ENCODE measurements around the gene EFNB3.

The EFNB3 gene

GRCh38 chr17:7745748-7746470, 40.9 kb downstream of the EFNB3 start:
- no peaks in the 10 kb centered on the region for H3K79me2 ChIP-seq (ENCODE audit: insufficient read depth, low read length)

GRCh38 chr17:7747635-7748071, 42.7 kb downstream of the EFNB3 start:
- Histone ChIP-seq H4K20me1 (ENCODE audit: insufficient read depth, low read length, poor library complexity, severe bottlenecking) (no peaks in the 10 kb centered on the region), H3K9me3 (ENCODE audit: insufficient read depth, low read depth, low read length) (no peaks in the 10 kb centered on the region), H3K4me2 (ENCODE audit: low read depth, low read length, poor library complexity, severe bottlenecking) (no peak overlapping the region), H3K79me2 (ENCODE audit: insufficient read depth, low read length) (no peaks in the 10 kb centered on the region), H3F3A (ENCODE audit: low read depth) (no peaks in the 10 kb centered on the region), H3K4me1 (ENCODE audit: insufficient read depth, low read length, poor library complexity, severe bottlenecking) (no peaks in the 10 kb centered on the region), H3K27me3 (ENCODE audit: insufficient read depth, low read length, poor library complexity, severe bottlenecking) (no peaks in the 10 kb centered on the region), H2AFZ (ENCODE audit: low read length) (peak overlapping the region; percentile 17; the same call in 1 of the 2 replicates), H3K9ac (ENCODE audit: low read depth, low read length, poor library complexity, severe bottlenecking) (no peak overlapping the region), H3K9me2 (replicated peaks; ENCODE audit: low read depth, low read length) (no peaks in the 10 kb centered on the region), H3K4me3 (ENCODE audit: low read length, poor library complexity, severe bottlenecking) (no peak overlapping the region), H3K36me3 (ENCODE audit: insufficient read depth, low read length) (no peaks in the 10 kb centered on the region)
- TF ChIP-seq EZH2phosphoT487 (IDR thresholded peaks at IDR 0.05; ENCODE audit: borderline replicate concordance), result no peak

More at GRCh38 chr17:7745748-7746470, 40.9 kb downstream of the EFNB3 start:
- no peak overlapping the region for H3K4me3 ChIP-seq (ENCODE audit: low read length, poor library complexity, severe bottlenecking)
- peak overlapping the region; percentile 11 for H3K9ac ChIP-seq (ENCODE audit: low read depth, low read length, poor library complexity, severe bottlenecking)
- no peaks in the 10 kb centered on the region for H3K27me3 ChIP-seq (ENCODE audit: insufficient read depth, low read length, poor library complexity, severe bottlenecking)
- TF ChIP-seq EZH2phosphoT487 (IDR thresholded peaks at IDR 0.05; ENCODE audit: borderline replicate concordance), result no peak
- TF ChIP-seq, protein P1, sequence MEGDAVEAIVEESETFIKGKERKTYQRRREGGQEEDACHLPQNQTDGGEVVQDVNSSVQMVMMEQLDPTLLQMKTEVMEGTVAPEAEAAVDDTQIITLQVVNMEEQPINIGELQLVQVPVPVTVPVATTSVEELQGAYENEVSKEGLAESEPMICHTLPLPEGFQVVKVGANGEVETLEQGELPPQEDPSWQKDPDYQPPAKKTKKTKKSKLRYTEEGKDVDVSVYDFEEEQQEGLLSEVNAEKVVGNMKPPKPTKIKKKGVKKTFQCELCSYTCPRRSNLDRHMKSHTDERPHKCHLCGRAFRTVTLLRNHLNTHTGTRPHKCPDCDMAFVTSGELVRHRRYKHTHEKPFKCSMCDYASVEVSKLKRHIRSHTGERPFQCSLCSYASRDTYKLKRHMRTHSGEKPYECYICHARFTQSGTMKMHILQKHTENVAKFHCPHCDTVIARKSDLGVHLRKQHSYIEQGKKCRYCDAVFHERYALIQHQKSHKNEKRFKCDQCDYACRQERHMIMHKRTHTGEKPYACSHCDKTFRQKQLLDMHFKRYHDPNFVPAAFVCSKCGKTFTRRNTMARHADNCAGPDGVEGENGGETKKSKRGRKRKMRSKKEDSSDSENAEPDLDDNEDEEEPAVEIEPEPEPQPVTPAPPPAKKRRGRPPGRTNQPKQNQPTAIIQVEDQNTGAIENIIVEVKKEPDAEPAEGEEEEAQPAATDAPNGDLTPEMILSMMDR (conservative IDR thresholded peaks at IDR 0.05; ENCODE audit: low read length), result peak; percentile 35
- no peaks in the 10 kb centered on the region for H3K4me1 ChIP-seq (ENCODE audit: insufficient read depth, low read length, poor library complexity, severe bottlenecking)
- H3K9me2 ChIP-seq (replicated peaks; ENCODE audit: low read depth, low read length), result no peaks in the 10 kb centered on the region
- H3K36me3 ChIP-seq (ENCODE audit: insufficient read depth, low read length), result no peaks in the 10 kb centered on the region
- H3F3A ChIP-seq (ENCODE audit: low read depth), result no peaks in the 10 kb centered on the region
- no peaks in the 10 kb centered on the region for H3K9me3 ChIP-seq (ENCODE audit: insufficient read depth, low read depth, low read length)
- no peak overlapping the region for H3K4me2 ChIP-seq (ENCODE audit: low read depth, low read length, poor library complexity, severe bottlenecking)
- H2AFZ ChIP-seq (ENCODE audit: low read length), result peak overlapping the region; percentile 78
- no peaks in the 10 kb centered on the region for H4K20me1 ChIP-seq (ENCODE audit: insufficient read depth, low read length, poor library complexity, severe bottlenecking)

- Histone ChIP-seq H3K9me2 (replicated peaks; ENCODE audit: low read depth, low read length) (no peaks in the 10 kb centered on the region), H3F3A (ENCODE audit: low read depth) (no peaks in the 10 kb centered on the region), H3K27me3 (ENCODE audit: insufficient read depth, low read length, poor library complexity, severe bottlenecking) (no peaks in the 10 kb centered on the region), H3K9me3 (ENCODE audit: insufficient read depth, low read depth, low read length) (no peaks in the 10 kb centered on the region), H4K20me1 (ENCODE audit: insufficient read depth, low read length, poor library complexity, severe bottlenecking) (no peaks in the 10 kb centered on the region), H3K9ac (ENCODE audit: low read depth, low read length, poor library complexity, severe bottlenecking) (no peak overlapping the region), H2AFZ (ENCODE audit: low read length) (peak overlapping the region; percentile 17; the same call in 1 of the 2 replicates), H3K4me2 (ENCODE audit: low read depth, low read length, poor library complexity, severe bottlenecking) (no peak overlapping the region), H3K4me3 (ENCODE audit: low read length, poor library complexity, severe bottlenecking) (no peak overlapping the region), H3K79me2 (ENCODE audit: insufficient read depth, low read length) (no peaks in the 10 kb centered on the region), H3K36me3 (ENCODE audit: insufficient read depth, low read length) (no peaks in the 10 kb centered on the region), H3K4me1 (ENCODE audit: insufficient read depth, low read length, poor library complexity, severe bottlenecking) (no peaks in the 10 kb centered on the region)
- TF ChIP-seq, protein P1 (conservative IDR thresholded peaks at IDR 0.05; ENCODE audit: low read length), result no peak
- TF ChIP-seq EZH2phosphoT487 (IDR thresholded peaks at IDR 0.05; ENCODE audit: borderline replicate concordance), result no peak
Measured at GRCh38 chr17:7748076-7748775, 43.2 kb downstream of the EFNB3 start.

Data from Loucy (cell line).